Fibroblast of the conjunctiva (primary cell): ENCODE data around the gene ENAH.
A peak's percentile ranks its signal among the peaks of the same experiment; 100 is the strongest.

ENCODE experiments used
- DNase-seq: peaks from one replicate; pipeline ENCODE4 v3.0.0-alpha.2; 2010; ENCODE audit warnings: low read depth

The ENAH gene

GRCh38 chr1:225453797-225454648, 198.9 kb downstream of the ENAH start:
- no peak for DNase-seq

GRCh38 chr1:225451840-225452515, 200.9 kb downstream of the ENAH start:
- no peak for DNase-seq

DNA sequence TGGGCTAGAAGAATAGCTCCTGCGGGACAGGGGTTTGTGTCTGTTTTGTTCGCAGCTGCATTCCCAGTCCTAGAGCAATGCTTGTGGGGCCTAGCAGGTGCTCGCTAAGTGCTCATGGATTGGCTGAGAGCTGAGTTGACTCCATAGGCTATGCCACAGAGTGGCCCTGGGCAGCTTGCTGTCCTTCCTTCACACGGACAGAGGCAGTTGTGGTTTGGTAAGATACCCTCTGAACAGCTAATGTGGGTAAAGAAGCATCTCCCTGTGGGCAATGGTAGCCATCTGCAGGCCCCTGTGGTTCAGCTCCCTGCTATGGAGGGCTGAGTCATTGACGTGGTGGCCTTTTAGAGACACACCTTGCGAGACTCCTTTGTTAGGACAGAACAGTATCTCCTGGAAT, 201.6 kb downstream of the ENAH start:
- DNase-seq = no peak

DNA sequence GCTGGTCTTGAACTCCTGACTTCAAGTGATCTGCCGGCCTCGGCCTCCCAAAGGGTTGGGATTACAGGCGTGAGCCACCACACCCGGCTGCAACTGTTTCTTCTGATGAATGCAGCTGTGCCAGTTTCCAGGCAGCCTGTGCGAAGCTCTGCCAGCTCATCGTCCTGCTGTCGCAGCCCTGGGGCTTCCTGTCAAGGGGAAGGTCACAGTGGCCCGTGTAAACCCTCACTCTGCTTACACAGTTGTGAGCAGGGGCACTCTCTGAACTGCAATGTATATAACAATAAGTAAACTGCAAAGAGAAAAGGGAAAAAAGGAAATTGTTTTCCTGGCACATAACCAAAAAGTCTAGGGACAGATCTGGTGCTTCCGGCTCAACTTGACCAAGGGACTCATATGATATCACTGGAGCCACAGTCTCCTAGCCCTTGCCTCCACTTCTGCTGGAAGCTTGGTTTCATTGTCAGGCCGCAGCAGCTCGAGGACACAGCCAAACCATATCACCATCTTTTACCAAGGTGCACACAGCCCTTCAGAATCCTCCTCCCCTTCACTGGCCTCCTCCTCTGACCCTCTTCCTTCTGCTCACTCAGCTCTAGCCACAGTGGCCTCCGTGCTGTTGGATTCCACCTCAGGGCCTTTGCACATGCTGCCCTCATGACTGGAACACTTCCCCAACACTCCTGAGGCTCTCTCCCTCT, 202.3 kb downstream of the ENAH start:
- no peak for DNase-seq

- no peak for DNase-seq
These were observed 203.1 kb downstream of the ENAH start for GRCh38 chr1:225449774-225450173.

DNA sequence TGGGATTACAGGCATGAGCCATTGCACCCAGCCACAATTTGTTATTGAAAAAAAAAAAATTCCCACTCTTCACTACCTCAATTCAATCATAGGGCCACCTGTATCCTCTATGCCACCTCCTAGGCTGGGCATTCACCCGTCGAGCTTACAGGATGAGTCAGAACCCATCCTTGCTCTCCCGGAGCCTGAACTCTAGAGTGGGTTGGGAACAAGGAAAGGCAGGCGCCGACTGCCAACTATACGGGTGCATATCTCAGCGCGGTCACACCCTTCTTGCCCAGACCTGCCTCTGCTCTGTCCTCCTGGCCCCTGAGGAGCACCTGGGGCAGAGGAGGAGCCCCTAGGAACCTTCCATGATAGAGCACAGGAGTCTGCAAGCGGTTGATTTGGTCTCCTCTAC, 203.7 kb downstream of the ENAH start:
- no peak for DNase-seq

DNA sequence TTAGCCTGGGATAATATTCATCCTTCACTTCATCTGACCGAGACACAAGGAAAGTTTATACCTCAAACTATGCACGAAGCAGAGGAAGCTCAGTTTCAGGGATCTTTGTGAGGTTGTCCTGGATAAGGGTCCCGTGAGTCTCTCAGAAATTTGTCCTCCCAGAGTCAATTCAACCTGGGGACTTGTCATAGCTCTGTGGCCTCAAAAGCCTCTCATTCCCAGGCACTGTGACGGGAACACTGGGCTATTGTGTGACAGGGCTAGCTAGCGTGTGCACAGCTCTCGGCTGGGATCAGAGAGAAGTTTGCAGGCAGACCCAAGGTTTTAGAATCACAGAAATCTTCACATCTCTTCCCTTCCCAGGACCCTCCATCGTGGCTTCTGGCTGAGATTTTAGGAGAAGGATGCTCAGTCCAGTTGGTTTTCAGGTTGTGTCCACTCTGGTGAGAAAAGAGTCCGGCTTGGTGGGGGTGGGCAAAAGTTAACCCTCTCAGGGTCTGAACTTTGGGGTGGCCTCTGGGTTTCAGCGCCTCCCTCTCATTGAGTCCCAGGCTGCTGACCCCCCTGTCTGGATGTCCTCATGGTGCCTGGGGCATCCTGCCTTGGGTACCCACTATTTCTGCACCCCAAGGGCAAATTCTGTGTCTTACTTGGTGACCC, 204.6 kb downstream of the ENAH start:
- no peak for DNase-seq

DNA sequence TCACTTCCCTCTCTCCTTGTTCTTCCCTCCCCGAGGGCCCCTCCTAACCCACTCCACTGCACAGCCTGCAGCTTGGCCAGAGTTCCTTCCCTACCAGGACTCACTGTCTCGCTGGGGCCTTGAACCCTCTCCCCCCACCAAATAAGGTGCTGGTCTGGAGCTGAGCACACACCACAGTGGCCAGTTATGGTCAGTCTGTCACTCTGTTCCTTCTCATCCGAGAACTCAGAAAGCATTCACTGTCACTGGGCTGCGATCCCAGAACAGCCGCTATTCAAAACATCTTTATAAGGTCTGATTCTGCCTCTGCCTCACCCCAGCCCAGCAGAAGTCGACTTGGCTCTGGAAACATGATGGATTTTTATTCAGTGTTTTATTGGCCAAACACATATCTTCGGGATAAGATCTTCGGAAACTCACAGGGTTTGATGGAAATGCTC, 205.3 kb downstream of the ENAH start:
- peak; percentile 18 for DNase-seq

GRCh38 chr1:225446981-225447615, 205.8 kb downstream of the ENAH start:
- DNase-seq = no peak

DNA sequence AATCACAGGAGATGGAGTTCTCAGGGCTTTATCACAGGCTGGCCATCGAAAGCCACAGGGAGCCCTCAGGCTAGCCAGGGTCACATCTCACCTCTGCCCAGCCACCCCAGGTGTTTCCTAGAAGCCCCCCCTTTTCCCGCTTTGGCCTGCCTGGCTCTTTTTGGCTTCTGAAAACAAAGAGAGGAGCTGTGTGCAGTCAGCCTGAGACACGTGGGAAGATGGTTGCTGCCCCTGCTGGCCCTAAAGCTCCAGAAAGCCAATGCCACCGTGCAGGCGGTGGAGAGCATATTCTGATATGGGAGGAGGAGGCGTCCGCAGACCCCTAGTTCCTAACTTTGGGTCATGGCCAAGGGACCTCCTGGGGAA, 206.3 kb downstream of the ENAH start:
- DNase-seq = no peak

DNA sequence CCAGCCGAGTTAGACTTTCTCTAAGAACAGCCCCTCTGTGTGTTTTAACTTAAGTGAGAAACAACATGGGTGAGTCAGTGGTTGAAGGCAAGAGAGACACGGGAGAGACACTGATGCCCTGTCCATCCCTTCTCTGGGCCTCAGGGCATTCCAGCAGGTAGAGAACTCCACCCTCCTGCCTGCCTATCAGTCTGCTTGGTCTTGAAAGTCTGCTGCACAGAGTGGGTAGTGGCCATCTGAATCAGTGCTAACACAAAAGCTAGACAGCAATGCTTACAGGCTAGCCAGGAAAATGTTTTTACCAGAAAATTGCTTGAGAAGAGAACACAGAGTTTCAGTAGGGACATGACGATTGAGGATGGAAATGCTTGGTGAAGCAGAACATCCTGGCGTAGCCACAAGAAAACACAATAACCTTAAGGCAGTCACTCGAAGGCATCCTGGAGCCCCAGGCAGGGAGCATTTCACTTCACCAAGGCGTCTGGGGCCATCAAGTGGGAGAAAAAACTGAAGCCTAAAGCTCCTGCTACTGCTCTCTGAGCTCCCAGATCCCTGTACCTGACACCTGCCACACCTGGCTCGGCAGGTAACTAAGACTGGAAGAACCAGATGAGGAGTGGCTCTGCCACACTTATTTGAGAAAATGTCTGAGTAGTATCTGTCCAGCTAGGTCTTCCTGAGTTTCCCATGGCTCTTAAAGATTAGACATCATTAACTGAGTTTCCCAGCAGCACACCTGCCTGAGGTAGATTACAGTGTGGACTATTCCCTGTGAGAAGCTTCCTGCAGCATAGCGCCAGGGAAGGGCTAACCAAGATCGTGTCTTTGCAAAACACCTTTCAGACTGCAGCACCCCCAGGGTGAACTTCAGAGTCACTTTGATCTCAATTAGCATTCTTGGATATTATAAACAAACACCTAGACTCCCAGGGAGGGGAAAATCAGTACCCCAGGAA, 207.0 kb downstream of the ENAH start:
- DNase-seq = no peak

- no peak for DNase-seq
These were observed 210.8 kb downstream of the ENAH start for GRCh38 chr1:225442123-225442505.

- DNase-seq = no peak
These were observed 211.4 kb downstream of the ENAH start for GRCh38 chr1:225441314-225442122.

- no peak for DNase-seq
These were observed 212.3 kb downstream of the ENAH start for GRCh38 chr1:225440380-225441221.

GRCh38 chr1:225437710-225438437, 215.0 kb downstream of the ENAH start:
- DNase-seq = no peak
